EH (cell line): ENCODE data around the gene XAGE5.
A peak's percentile ranks its signal among the peaks of the same experiment; 100 is the strongest.
"Not testable (repeated sequence)": the region's sequence is repeated elsewhere in the genome, so short reads cannot be mapped to it uniquely, and the experiment has no call there.

Source experiments
- DNase-seq: peaks from one replicate; pipeline ENCODE4 v3.0.0-alpha.2; 2015; ENCODE audit warnings: low read depth

Gene XAGE5, protein sequence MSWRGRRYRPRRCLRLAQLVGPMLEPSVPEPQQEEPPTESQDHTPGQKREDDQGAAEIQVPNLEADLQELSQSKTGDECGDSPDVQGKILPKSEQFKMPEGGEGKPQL

GRCh38 chrX:52811065-52811625 lies at the start of gene XAGE5:
Gene XAGE5 (plus strand): TSS chrX:52811287. CDS start chrX:52812567, 1,280 bp downstream.
- DNase-seq, result no peak

GRCh38 chrX:52765983-52766382 lies 45.1 kb upstream of the XAGE5 start:
- not testable (repeated sequence) for DNase-seq

- DNase-seq, result not testable (repeated sequence)
Measured at GRCh38 chrX:52773504-52773903, 37.6 kb upstream of the XAGE5 start.

DNA sequence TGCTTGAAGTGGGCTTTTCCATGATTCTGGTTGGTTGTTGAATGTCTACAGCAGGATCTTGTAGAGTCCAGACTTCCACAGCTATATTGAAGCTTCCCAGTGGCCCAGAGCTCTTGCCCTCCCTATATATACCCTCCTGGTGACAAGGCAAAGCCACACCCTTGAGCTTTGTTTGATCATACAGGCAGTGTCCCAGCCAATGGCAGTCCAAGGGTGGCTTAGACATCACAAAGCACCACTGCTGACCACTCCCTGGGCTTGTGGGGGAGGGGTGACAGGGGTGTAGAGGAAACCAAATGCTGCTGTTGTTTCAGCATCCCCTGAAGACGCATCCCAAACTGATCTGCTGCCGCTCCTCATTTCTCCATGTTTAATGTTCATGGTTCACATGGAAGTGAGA lies 13.8 kb upstream of the XAGE5 start, which contains the start of gene SPANXN5:
TSS of gene SPANXN5 (minus strand) at position 101 of the 400 bp plus-strand sequence. CDS start at position 22, 79 bp downstream.
- not testable (repeated sequence) for DNase-seq

- DNase-seq, result not testable (repeated sequence)
Measured at GRCh38 chrX:52804876-52805275, 6.2 kb upstream of the XAGE5 start.

GRCh38 chrX:52819788-52820187 lies 8.7 kb downstream of the XAGE5 start:
- DNase-seq, result no peak

GRCh38 chrX:52821079-52821760 lies 10.1 kb downstream of the XAGE5 start:
- DNase-seq, result no peak

GRCh38 chrX:52824608-52825007 lies 13.5 kb downstream of the XAGE5 start:
- no peak for DNase-seq

DNA sequence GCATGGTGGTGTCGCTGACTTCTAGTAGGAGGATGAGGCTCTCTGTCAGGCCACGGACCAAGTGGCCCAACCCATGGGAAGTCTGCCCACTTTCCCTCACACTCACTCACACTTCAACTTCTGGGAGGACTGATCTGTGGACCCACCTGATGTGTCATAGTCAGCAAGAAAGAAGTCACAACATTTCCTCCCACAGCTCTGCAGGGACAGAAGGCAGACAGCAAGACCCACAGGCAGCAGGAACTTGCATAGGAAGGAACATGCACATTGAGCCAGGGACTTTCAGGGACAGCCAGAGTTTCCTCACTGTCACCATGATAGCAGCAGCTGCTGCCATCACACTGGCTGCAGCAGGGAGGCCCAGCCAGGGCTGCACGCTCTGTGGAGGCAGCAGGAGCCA lies 19.5 kb downstream of the XAGE5 start:
- no peak for DNase-seq

DNA sequence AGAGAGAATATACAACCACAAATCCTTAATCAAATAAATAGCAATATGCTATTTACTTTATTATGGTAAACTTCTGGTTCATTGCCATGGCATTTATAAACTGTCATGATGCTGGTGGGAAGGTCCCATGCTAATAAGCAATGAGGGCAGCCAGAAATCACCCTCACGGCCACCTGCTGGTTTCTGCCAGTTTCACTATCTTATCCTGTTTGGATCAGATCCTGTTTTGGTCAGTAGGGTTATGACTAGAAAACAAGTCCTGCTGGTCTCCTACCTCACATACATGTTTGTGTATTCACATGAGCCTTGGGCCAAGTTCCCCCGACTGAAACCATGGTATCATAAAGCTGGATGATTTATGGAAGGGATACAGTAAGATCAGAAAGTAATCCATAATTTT lies 28.1 kb downstream of the XAGE5 start:
- DNase-seq, result no peak

- DNase-seq, result not testable (repeated sequence)
Measured at GRCh38 chrX:52843619-52844018, 32.5 kb downstream of the XAGE5 start.

GRCh38 chrX:52852110-52852860 lies 41.2 kb downstream of the XAGE5 start:
- peak; percentile 62 for DNase-seq

GRCh38 chrX:52856991-52857525 lies 46.0 kb downstream of the XAGE5 start:
- not testable (repeated sequence) for DNase-seq

- DNase-seq, result peak; percentile 1
Measured at GRCh38 chrX:52865343-52865998, 54.4 kb downstream of the XAGE5 start.
